ENCODE results near the gene MRPL51.
A peak's percentile ranks its signal among the peaks of the same experiment; 100 is the strongest.

The MRPL51 gene

GRCh38 chr12:6536894-6537579, 44.0 kb upstream of the MRPL51 start:
- H3K4me1 ChIP-seq (ENCODE audit: low read depth, poor library complexity, severe bottlenecking) = peaks cover 13% of the 10 kb centered on the region
- H3K36me3 ChIP-seq (ENCODE audit: insufficient read depth) = peaks cover 9% of the 10 kb centered on the region; the same call in 1 of the 2 replicates
- H3K4me3 ChIP-seq (IDR thresholded peaks at IDR 0.05; ENCODE audit: insufficient read depth, low read depth, low read length) = no peak overlapping the region
- no peak for TF ChIP-seq CTCF (conservative IDR thresholded peaks at IDR 0.05; ENCODE audit: low read depth, low read length)
- H3K27ac ChIP-seq = peak overlapping the region; percentile 99
- H3K79me2 ChIP-seq (ENCODE audit: insufficient read depth, low read depth) = peaks cover 36% of the 10 kb centered on the region
- no peak overlapping the region; the same call in 1 of the 2 replicates for H3K9ac ChIP-seq
- peaks cover 18% of the 10 kb centered on the region; the same call in 1 of the 2 replicates for H4K20me1 ChIP-seq (ENCODE audit: insufficient read depth)
- no peaks in the 10 kb centered on the region for H3K27me3 ChIP-seq (ENCODE audit: insufficient read depth, low read depth)
- H2AFZ ChIP-seq (ENCODE audit: low read depth) = no peak overlapping the region
- H3K4me2 ChIP-seq = no peak overlapping the region

- Histone ChIP-seq H3K4me3 (IDR thresholded peaks at IDR 0.05; ENCODE audit: insufficient read depth, low read depth, low read length) (no peak overlapping the region), H4K20me1 (ENCODE audit: insufficient read depth) (peaks cover 18% of the 10 kb centered on the region; the same call in 1 of the 2 replicates), H2AFZ (ENCODE audit: low read depth) (no peak overlapping the region), H3K4me2 (peak overlapping the region; percentile 74), H3K4me1 (ENCODE audit: low read depth, poor library complexity, severe bottlenecking) (peaks cover 21% of the 10 kb centered on the region), H3K27me3 (ENCODE audit: insufficient read depth, low read depth) (no peaks in the 10 kb centered on the region), H3K79me2 (ENCODE audit: insufficient read depth, low read depth) (peaks cover 43% of the 10 kb centered on the region), H3K9ac (peak overlapping the region; percentile 94), H3K36me3 (ENCODE audit: insufficient read depth) (peaks cover 9% of the 10 kb centered on the region; the same call in 1 of the 2 replicates), H3K27ac (peak overlapping the region; percentile 99)
- no peak for TF ChIP-seq CTCF (conservative IDR thresholded peaks at IDR 0.05; ENCODE audit: low read depth, low read length)
These were observed 43.1 kb upstream of the MRPL51 start for GRCh38 chr12:6535960-6536847.

DNA sequence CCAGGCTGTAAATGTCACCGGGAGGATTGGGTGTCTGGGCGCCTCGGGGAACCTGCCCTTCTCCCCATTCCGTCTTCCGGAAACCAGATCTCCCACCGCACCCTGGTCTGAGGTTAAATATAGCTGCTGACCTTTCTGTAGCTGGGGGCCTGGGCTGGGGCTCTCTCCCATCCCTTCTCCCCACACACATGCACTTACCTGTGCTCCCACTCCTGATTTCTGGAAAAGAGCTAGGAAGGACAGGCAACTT, 42.6 kb upstream of the MRPL51 start:
- Histone ChIP-seq H3K27ac (peak overlapping the region; percentile 99), H3K27me3 (ENCODE audit: insufficient read depth, low read depth) (no peaks in the 10 kb centered on the region), H2AFZ (ENCODE audit: low read depth) (no peak overlapping the region), H3K79me2 (ENCODE audit: insufficient read depth, low read depth) (peaks cover 43% of the 10 kb centered on the region), H3K9ac (peak overlapping the region; percentile 94), H3K4me1 (ENCODE audit: low read depth, poor library complexity, severe bottlenecking) (peaks cover 27% of the 10 kb centered on the region), H3K36me3 (ENCODE audit: insufficient read depth) (peaks cover 14% of the 10 kb centered on the region; the same call in 1 of the 2 replicates), H3K4me3 (IDR thresholded peaks at IDR 0.05; ENCODE audit: insufficient read depth, low read depth, low read length) (no peak overlapping the region), H4K20me1 (ENCODE audit: insufficient read depth) (peaks cover 18% of the 10 kb centered on the region; the same call in 1 of the 2 replicates), H3K4me2 (peak overlapping the region; percentile 74)
- TF ChIP-seq CTCF (conservative IDR thresholded peaks at IDR 0.05; ENCODE audit: low read depth, low read length) = no peak

GRCh38 chr12:6534945-6535696, 42.1 kb upstream of the MRPL51 start:
- Histone ChIP-seq H4K20me1 (ENCODE audit: insufficient read depth) (peaks cover 18% of the 10 kb centered on the region; the same call in 1 of the 2 replicates), H3K4me3 (IDR thresholded peaks at IDR 0.05; ENCODE audit: insufficient read depth, low read depth, low read length) (no peak overlapping the region), H3K27me3 (ENCODE audit: insufficient read depth, low read depth) (no peaks in the 10 kb centered on the region), H3K4me1 (ENCODE audit: low read depth, poor library complexity, severe bottlenecking) (peaks cover 31% of the 10 kb centered on the region), H3K27ac (peak overlapping the region; percentile 99), H3K9ac (peak overlapping the region; percentile 94), H3K79me2 (ENCODE audit: insufficient read depth, low read depth) (peaks cover 43% of the 10 kb centered on the region), H2AFZ (ENCODE audit: low read depth) (no peak overlapping the region), H3K36me3 (ENCODE audit: insufficient read depth) (peaks cover 16% of the 10 kb centered on the region; the same call in 1 of the 2 replicates), H3K4me2 (peak overlapping the region; percentile 74)
- no peak for TF ChIP-seq CTCF (conservative IDR thresholded peaks at IDR 0.05; ENCODE audit: low read depth, low read length)

Measured in KMS-11 (cell line).